Body of pancreas (tissue), 4 donors: Measurements from ENCODE around the gene PRSS3. TPM values are rescaled to one million over a fixed set of nuclear protein-coding genes. Genes with fewer than 3 reads are reported as not detected.
"Not testable (repeated sequence)": the region's sequence is repeated elsewhere in the genome, so short reads cannot be mapped to it uniquely, and the experiment has no call there.

Source experiments
- ATAC-seq: fragments of 150-250 bp; one replicate; pipeline ENCODE4 v1.9.1; 2016
- DNase-seq, 4 donors: peaks; one replicate each; pipeline ENCODE4 v3.0.0-alpha.2; 2019
- H3K27ac ChIP-seq, 4 donors: fragments of 200-600 bp; sonication (generic); 1 replicate in 3 of 4; 2 replicates in 1 of 4; pipeline versions ENCODE4 v1.5.1 to v1.6.1; 2016 to 2019; ENCODE audit warnings: mild to moderate bottlenecking in 1 of 4, mixed read lengths in 1 of 4, moderate library complexity in 1 of 4
- H3K27me3 ChIP-seq, 2 donors: fragments of 200-600 bp; sonication (generic); one replicate each; pipeline ENCODE4 v1.6.0; 2016; ENCODE audit warnings: mild to moderate bottlenecking in 1 of 2
- H3K36me3 ChIP-seq, 2 donors: fragments of 200-600 bp; sonication (generic); replicated peaks in 1 of 2; 2 replicates each; pipeline ENCODE4 v1.5.1; 2016; ENCODE audit warnings: low read depth in 2 of 2; ENCODE audit not compliant: insufficient read depth in 1 of 2
- H3K4me1 ChIP-seq: fragments of 200-600 bp; sonication (generic); one replicate; pipeline ENCODE4 v1.6.0; 2016
- H3K4me3 ChIP-seq, 2 donors: fragments of 200-600 bp; sonication (generic); 1 replicate in 1 of 2; 2 replicates in 1 of 2; pipeline ENCODE4 v1.5.1; 2016 to 2019
- H3K9me3 ChIP-seq, 3 donors: fragments of 200-600 bp; sonication (generic); 1 replicate in 2 of 3; 2 replicates in 1 of 3; pipeline ENCODE4 v1.5.1; 2016
- CTCF ChIP-seq, 7 experiments: fragments of 450-650 bp in 4 of 7; fragments of 200-600 bp in 3 of 7; sonication (generic) in 3 of 7; IDR thresholded peaks; one replicate each; pipeline ENCODE4 v1.5.1; 2016 to 2019; ENCODE audit warnings: antibody characterized with exemption in 7 of 7
- POLR2A ChIP-seq, 3 donors: fragments of 450-650 bp; IDR thresholded peaks; one replicate each; pipeline ENCODE4 v1.6.1; 2016; ENCODE audit warnings: antibody characterized with exemption in 3 of 3, mild to moderate bottlenecking in 2 of 3
- WGBS, 2 donors: methylation state at CpG; one replicate each; pipeline ENCODE4 v1.1.5; 2017; 5-methylcytosine and 5-hydroxymethylcytosine counted together
- intact Hi-C: fragments of 100-400 bp; cut with DNase I; formaldehyde crosslinking; loops from one replicate; pipeline ENCODE4 v1.15.1; 2023
- total RNA-seq, 2 donors: library from RNA; depleted of rRNA; stranded (reverse); fragments of >200 nt; gene quantifications; one replicate each; pipeline ENCODE4 v1.1.0, GENCODE V29; 2016

PRSS3 gene
- total RNA-seq, 2 donors from 2014 or later, result 526 to 604 TPM

- Histone ChIP-seq H3K36me3 (no peaks in the 10 kb centered on the region), H3K27ac (no peak overlapping the region), H3K4me1 (no peaks in the 10 kb centered on the region), H3K9me3 (no peaks in the 10 kb centered on the region), H3K4me3 (no peak overlapping the region), H3K27me3 (no peaks in the 10 kb centered on the region)
- intact Hi-C loops, result no loop called here
- WGBS, 2 donors, result 77 to 78% methylated on average over 12 of the region's 12 CpGs
- DNase-seq (no peak), ATAC-seq (no peak)
- TF ChIP-seq POLR2A (IDR thresholded peaks at IDR 0.05) (no peak), CTCF (IDR thresholded peaks at IDR 0.05) (no peak)
Observed at GRCh38 chr9:33751536-33752129, 43.7 kb upstream of the PRSS3 start.

DNA sequence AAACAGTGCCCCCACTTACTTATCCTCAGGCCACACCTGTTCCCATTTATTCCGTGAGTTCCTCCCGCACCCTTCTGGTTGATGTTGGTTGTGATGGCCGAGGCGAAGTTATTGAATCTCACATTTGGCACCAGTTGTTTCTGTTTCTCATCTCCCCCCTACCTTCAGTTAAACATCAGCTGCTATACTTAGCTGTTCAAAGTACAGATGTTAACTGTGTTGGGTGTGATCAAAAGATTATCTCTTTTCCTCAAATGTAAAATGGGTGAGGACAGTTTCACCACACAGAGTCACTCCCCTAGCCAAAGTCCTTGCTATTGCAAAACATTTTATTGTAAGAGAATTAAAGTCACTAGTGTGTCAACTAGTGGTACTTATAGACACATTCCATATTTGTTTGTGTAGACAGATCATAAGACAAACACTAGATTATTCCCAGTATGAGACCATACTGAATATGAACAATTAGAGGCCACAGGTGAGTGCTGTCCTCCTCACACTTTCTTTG lies 43.2 kb upstream of the PRSS3 start:
- intact Hi-C loops, result no loop called here
- H3K27me3 ChIP-seq, result no peaks in the 10 kb centered on the region
- DNase-seq, result no peak
- ATAC-seq, result no peak
- TF ChIP-seq POLR2A (IDR thresholded peaks at IDR 0.05), result no peak
- TF ChIP-seq CTCF (IDR thresholded peaks at IDR 0.05), result no peak
- H3K27ac ChIP-seq, result no peak overlapping the region
- H3K9me3 ChIP-seq, result no peaks in the 10 kb centered on the region
- no peaks in the 10 kb centered on the region for H3K36me3 ChIP-seq
- no peaks in the 10 kb centered on the region for H3K4me1 ChIP-seq
- H3K4me3 ChIP-seq, result no peak overlapping the region
- 48 to 79% methylated on average over 4 of the region's 4 CpGs for WGBS, 2 donors

- H3K36me3 ChIP-seq, DNase-seq, ATAC-seq, H3K4me1 ChIP-seq, H3K4me3 ChIP-seq, intact Hi-C loops, H3K9me3 ChIP-seq, H3K27ac ChIP-seq, H3K27me3 ChIP-seq: not testable (repeated sequence)
- 54 to 62% methylated on average over 5 of the region's 5 CpGs for WGBS, 2 donors
Observed at GRCh38 chr9:33752789-33753188, 42.6 kb upstream of the PRSS3 start.

GRCh38 chr9:33759648-33760047 lies 35.7 kb upstream of the PRSS3 start:
- H3K27me3 ChIP-seq, DNase-seq, H3K4me3 ChIP-seq, H3K27ac ChIP-seq, H3K36me3 ChIP-seq, ATAC-seq, intact Hi-C loops, H3K9me3 ChIP-seq: not testable (repeated sequence)
- WGBS, 2 donors, result 71 to 76% methylated on average over 2 of the region's 2 CpGs
- peaks cover 10% of the 10 kb centered on the region for H3K4me1 ChIP-seq

GRCh38 chr9:33762343-33762742 lies 33.0 kb upstream of the PRSS3 start:
- Histone ChIP-seq H3K4me3 (no peak overlapping the region), H3K4me1 (peaks cover 10% of the 10 kb centered on the region), H3K27ac (no peak overlapping the region), H3K9me3 (no peaks in the 10 kb centered on the region), H3K27me3 (no peaks in the 10 kb centered on the region), H3K36me3 (no peaks in the 10 kb centered on the region)
- ATAC-seq, result peak; percentile 38
- intact Hi-C loops, result no loop called here
- TF ChIP-seq CTCF (IDR thresholded peaks at IDR 0.05) (no peak), POLR2A (IDR thresholded peaks at IDR 0.05) (no peak)
- DNase-seq, result no peak
- WGBS, 2 donors, result 49 to 54% methylated on average over 6 of the region's 6 CpGs

DNA sequence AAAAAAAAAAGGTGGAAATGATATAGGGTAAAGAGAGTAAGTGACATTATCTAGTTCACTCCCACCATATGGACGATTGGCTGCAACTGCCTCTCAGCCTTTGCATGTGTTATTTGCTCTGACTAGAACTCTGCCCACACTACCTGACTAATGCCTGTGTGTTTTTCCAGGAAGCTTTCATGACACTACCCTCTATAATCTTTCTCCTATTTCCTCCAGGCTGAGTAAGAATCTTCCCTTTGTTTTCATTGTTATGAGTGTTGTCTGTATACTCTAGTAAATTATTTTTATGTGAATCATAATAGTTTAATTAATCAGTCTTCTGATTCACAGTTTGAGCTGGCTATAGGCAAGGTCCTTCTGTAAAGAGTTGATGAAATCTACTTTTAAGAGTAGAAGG lies 31.7 kb upstream of the PRSS3 start:
- H3K36me3 ChIP-seq, H3K9me3 ChIP-seq, H3K27ac ChIP-seq, DNase-seq, intact Hi-C loops, H3K4me3 ChIP-seq, H3K27me3 ChIP-seq: not testable (repeated sequence)
- 38 to 48% methylated on average over 1 of the region's 1 CpG for WGBS, 2 donors
- peaks cover 10% of the 10 kb centered on the region for H3K4me1 ChIP-seq
- peak; percentile 33 for ATAC-seq
